SKM-1 treated with dmso at 0.1 percent for 144 hours (cell line): ENCODE results near the gene ELOVL2.
"Not testable (repeated sequence)": the region's sequence is repeated elsewhere in the genome, so short reads cannot be mapped to it uniquely, and the experiment has no call there.

Experiments
- DNase-seq: peaks from one replicate; lab custom pipeline; 2025; ENCODE audit not compliant: unreplicated experiment; lab: John Stamatoyannopoulos, UW

Gene ELOVL2

GRCh38 chr6:11043961-11044711 lies at the start of gene ELOVL2:
ELOVL2 (minus strand) TSS chr6:11044305; CDS start chr6:11044230, 75 bp downstream.
- no peak for DNase-seq

GRCh38 chr6:11093376-11093625 lies 49.2 kb upstream of the ELOVL2 start:
- peak; percentile 72 for DNase-seq

- no peak for DNase-seq
These were observed 48.7 kb upstream of the ELOVL2 start for GRCh38 chr6:11092668-11093375.

GRCh38 chr6:11091141-11091540 lies 47.0 kb upstream of the ELOVL2 start:
- peak; percentile 11 for DNase-seq

- DNase-seq = no peak
These were observed 45.6 kb upstream of the ELOVL2 start for GRCh38 chr6:11089695-11090094.

- not testable (repeated sequence) for DNase-seq
These were observed 43.2 kb upstream of the ELOVL2 start for GRCh38 chr6:11087141-11087812.

- no peak for DNase-seq
These were observed 41.8 kb upstream of the ELOVL2 start for GRCh38 chr6:11085758-11086435.

GRCh38 chr6:11083956-11084355 lies 39.9 kb upstream of the ELOVL2 start:
- no peak for DNase-seq

- DNase-seq = no peak
These were observed 39.4 kb upstream of the ELOVL2 start for GRCh38 chr6:11083491-11083890.

- no peak for DNase-seq
These were observed 36.2 kb upstream of the ELOVL2 start for GRCh38 chr6:11080296-11080695.

GRCh38 chr6:11078266-11078665 lies 34.2 kb upstream of the ELOVL2 start:
- no peak for DNase-seq

- DNase-seq = no peak
These were observed 32.4 kb upstream of the ELOVL2 start for GRCh38 chr6:11076540-11076939.

- no peak for DNase-seq
These were observed 28.0 kb upstream of the ELOVL2 start for GRCh38 chr6:11072101-11072500.

- no peak for DNase-seq
These were observed 25.7 kb upstream of the ELOVL2 start for GRCh38 chr6:11069760-11070159.

- DNase-seq = no peak
These were observed 23.2 kb upstream of the ELOVL2 start for GRCh38 chr6:11067348-11067747.

- no peak for DNase-seq
These were observed 22.6 kb upstream of the ELOVL2 start for GRCh38 chr6:11066505-11067347.

- no peak for DNase-seq
These were observed 21.5 kb upstream of the ELOVL2 start for GRCh38 chr6:11065436-11066202.

- no peak for DNase-seq
These were observed 20.7 kb upstream of the ELOVL2 start for GRCh38 chr6:11064836-11065235.

- no peak for DNase-seq
These were observed 18.6 kb upstream of the ELOVL2 start for GRCh38 chr6:11062715-11063114.

- DNase-seq = no peak
These were observed 18.0 kb upstream of the ELOVL2 start for GRCh38 chr6:11062083-11062482.
